GM10248 (cell line): ENCODE measurements around the gene LCP2.

Source experiments
- CTCF ChIA-PET: fragments of 300-600 bp; sonication (Branson Sonifier 250); formaldehyde crosslinking; extraction: SDS; loops from one replicate; lab custom pipeline; 2021; ENCODE audit warnings: antibody characterized with exemption; lab: Yijun Ruan, JAX
- POLR2A ChIA-PET: fragments of 350-650 bp; sonication (Branson Sonifier 250); formaldehyde crosslinking; extraction: SDS; loops from one replicate; lab custom pipeline; 2020; ENCODE audit warnings: antibody characterized with exemption; lab: Yijun Ruan, JAX
- DNase-seq: peaks from one replicate; pipeline ENCODE4 v3.0.0; 2012; ENCODE audit errors: extremely low spot score
- CTCF ChIP-seq: IDR thresholded peaks from 2 replicates; pipeline ENCODE4 v1.5.1; 2012; ENCODE audit warnings: mild to moderate bottlenecking, low read depth; ENCODE audit errors: extremely low read depth, missing control alignments, control extremely low read depth

Gene LCP2

GRCh38 chr5:170334626-170335025 lies 37.0 kb upstream of the LCP2 start:
- CTCF ChIA-PET: interaction anchor here (0.7 to 2.5 kb wide), 19 partner anchors 10 to 404 kb away, joined by 3 to 15 read pairs (median 4); partner anchors contain the start of gene LCP2
- DNase-seq: no peak
- TF ChIP-seq CTCF: no peak
- POLR2A ChIA-PET: interaction anchor here (0.6 kb wide), 1 partner anchor 49 kb away, joined by 3 read pairs; no protein-coding TSS in a partner anchor

GRCh38 chr5:170333161-170333910 lies 35.8 kb upstream of the LCP2 start:
- TF ChIP-seq CTCF: no peak
- ChIA-PET CTCF (interaction anchor here (0.8 to 2.5 kb wide), 12 partner anchors 11 to 110 kb away, joined by 3 to 15 read pairs (median 4); partner anchors contain the start of gene LCP2), POLR2A (no interaction called here)
- no peak for DNase-seq

- ChIA-PET POLR2A (no interaction called here), CTCF (interaction anchor here (0.9 to 2.5 kb wide), 8 partner anchors 16 to 148 kb away, joined by 3 to 12 read pairs (median 4); partner anchors contain the start of gene LCP2)
- DNase-seq: no peak
- TF ChIP-seq CTCF: no peak
Measured at GRCh38 chr5:170332058-170332457, 34.5 kb upstream of the LCP2 start.

GRCh38 chr5:170330568-170331054 lies 33.0 kb upstream of the LCP2 start:
- no peak for TF ChIP-seq CTCF
- no peak for DNase-seq
- ChIA-PET CTCF (interaction anchor here (1.0 to 2.5 kb wide), 12 partner anchors 8 to 146 kb away, joined by 3 to 12 read pairs (median 4); no protein-coding TSS in a partner anchor), POLR2A (interaction anchor here (0.5 kb wide), 1 partner anchor 40 kb away, joined by 4 read pairs; no protein-coding TSS in a partner anchor)

GRCh38 chr5:170329524-170329923 lies 31.9 kb upstream of the LCP2 start:
- CTCF ChIA-PET: interaction anchor here (0.6 to 3.7 kb wide), 3 partner anchors 10 to 62 kb away, joined by 4 to 23 read pairs (median 7); no protein-coding TSS in a partner anchor
- POLR2A ChIA-PET: no interaction called here
- TF ChIP-seq CTCF: no peak
- DNase-seq: no peak

- ChIA-PET CTCF (interaction anchor here (0.8 to 3.7 kb wide), 9 partner anchors 10 to 102 kb away, joined by 3 to 23 read pairs (median 6); partner anchors contain the start of gene LCP2), POLR2A (no interaction called here)
- TF ChIP-seq CTCF: no peak
- DNase-seq: no peak
Measured at GRCh38 chr5:170327829-170328228, 30.3 kb upstream of the LCP2 start.
